ENCODE results near the gene UBALD1.

DNA sequence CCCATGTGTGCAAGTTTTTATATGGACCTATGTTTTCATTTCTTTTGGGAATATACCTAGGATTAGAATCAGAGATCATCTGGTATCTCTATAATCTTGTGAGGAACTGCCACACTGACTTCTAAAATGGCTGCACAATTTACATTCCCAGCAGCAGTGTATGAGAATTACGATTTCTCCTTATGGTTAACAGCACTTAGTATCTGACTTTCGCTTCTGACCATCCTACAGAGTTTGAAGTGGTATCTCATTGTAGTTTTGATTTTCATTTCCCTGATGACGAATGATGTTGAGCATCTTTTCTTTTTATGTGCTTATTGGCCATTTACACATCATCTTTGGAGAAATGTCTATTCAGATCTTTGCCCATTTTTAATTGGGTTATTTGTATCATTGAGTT, 48.5 kb downstream of the UBALD1 start:
- TF ChIP-seq ZFX (IDR thresholded peaks at IDR 0.05) = no peak
- TF ChIP-seq, protein P1, sequence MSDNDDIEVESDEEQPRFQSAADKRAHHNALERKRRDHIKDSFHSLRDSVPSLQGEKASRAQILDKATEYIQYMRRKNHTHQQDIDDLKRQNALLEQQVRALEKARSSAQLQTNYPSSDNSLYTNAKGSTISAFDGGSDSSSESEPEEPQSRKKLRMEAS (IDR thresholded peaks at IDR 0.05) = no peak
- TF ChIP-seq EZH2phosphoT487 (IDR thresholded peaks at IDR 0.05; ENCODE audit: borderline replicate concordance) = no peak
- TF ChIP-seq POLR2A (IDR thresholded peaks at IDR 0.05; ENCODE audit: borderline replicate concordance, extremely low read depth, insufficient read depth, insufficient read length) = no peak
- no peak for TF ChIP-seq ZNF274 (IDR thresholded peaks at IDR 0.05; ENCODE audit: low read depth, low read length)
- no peak for TF ChIP-seq TCF7L2 (IDR thresholded peaks at IDR 0.05; ENCODE audit: borderline replicate concordance, extremely low read depth, insufficient read depth, insufficient read length)
- TF ChIP-seq SIN3A (IDR thresholded peaks at IDR 0.05; ENCODE audit: low read depth) = no peak
- no peak for TF ChIP-seq CTCF (IDR thresholded peaks at IDR 0.05 in 2 of 3, conservative IDR thresholded peaks at IDR 0.05 in 1 of 3; ENCODE audit: borderline replicate concordance in 1 of 3, insufficient read depth in 1 of 3, low read depth in 2 of 3, low read length in 2 of 3)
- no peak for TF ChIP-seq SRF (IDR thresholded peaks at IDR 0.05; ENCODE audit: low read depth)

All from HCT116 (cell line).